Prostate gland (tissue), 2 donors: Measurements from ENCODE around the gene C19orf44.
A peak's percentile ranks its signal among the peaks of the same experiment; 100 is the strongest.

Experiments
- CTCF ChIP-seq, 4 experiments: fragments of 200-600 bp in 2 of 4; fragments of 450-650 bp in 2 of 4; sonication (generic) in 2 of 4; IDR thresholded peaks; 1 replicate in 3 of 4; 2 replicates in 1 of 4; pipeline ENCODE4 v1.5.1; 2016 to 2019; ENCODE audit warnings: antibody characterized with exemption in 4 of 4, mild to moderate bottlenecking in 2 of 4, moderate library complexity in 2 of 4
- POLR2A ChIP-seq: fragments of 450-650 bp; IDR thresholded peaks from one replicate; pipeline ENCODE4 v1.6.1; 2016; ENCODE audit warnings: antibody characterized with exemption, mild to moderate bottlenecking

GRCh38 chr19:16542045-16542909 lies 46.1 kb downstream of the C19orf44 start, which contains the start of gene CHERP:
- TF ChIP-seq CTCF (IDR thresholded peaks at IDR 0.05) (peak in 2 of 4 experiments; percentile 12 to 23), POLR2A (peak; percentile 86)
